GM19467 (cell line): Measurements from ENCODE around the gene VGF.

Experiments used
- ATAC-seq: cut with Tn5 transposase; IDR thresholded peaks from one replicate; pipeline ENCODE4 v1.9.1; 2021; ENCODE audit warnings: mild to moderate bottlenecking, moderate library complexity; ENCODE audit not compliant: unreplicated experiment

VGF gene

GRCh38 chr7:101186194-101186593, 20.8 kb upstream of the VGF start:
- ATAC-seq: no peak

- ATAC-seq: no peak
These were observed 20.0 kb upstream of the VGF start for GRCh38 chr7:101185258-101185839.

GRCh38 chr7:101180130-101180755, 14.9 kb upstream of the VGF start, which contains the start of gene NAT16:
Gene NAT16 (minus strand): TSS chr7:101180293. CDS start chr7:101174807, 5,486 bp downstream.
- no peak for ATAC-seq

GRCh38 chr7:101179713-101180112, 14.3 kb upstream of the VGF start:
- no peak for ATAC-seq

GRCh38 chr7:101179117-101179516, 13.7 kb upstream of the VGF start:
- ATAC-seq: no peak

GRCh38 chr7:101177644-101178043, 12.3 kb upstream of the VGF start:
- ATAC-seq: no peak

- ATAC-seq: no peak
These were observed 10.3 kb upstream of the VGF start for GRCh38 chr7:101175664-101176063.

GRCh38 chr7:101174322-101174854, 9.0 kb upstream of the VGF start:
- ATAC-seq: no peak

- no peak for ATAC-seq
These were observed 8.4 kb upstream of the VGF start for GRCh38 chr7:101173752-101174244.

- ATAC-seq: no peak
These were observed 7.7 kb upstream of the VGF start for GRCh38 chr7:101172854-101173751.

- no peak for ATAC-seq
These were observed 6.9 kb upstream of the VGF start for GRCh38 chr7:101172005-101172853.

- ATAC-seq: no peak
These were observed 6.1 kb upstream of the VGF start for GRCh38 chr7:101171442-101171837.

- no peak for ATAC-seq
These were observed 5.5 kb upstream of the VGF start for GRCh38 chr7:101170617-101171441.

- ATAC-seq: no peak
These were observed 4.6 kb upstream of the VGF start for GRCh38 chr7:101169838-101170551.

- no peak for ATAC-seq
These were observed 3.9 kb upstream of the VGF start for GRCh38 chr7:101169110-101169837.

GRCh38 chr7:101168412-101169049, 3.2 kb upstream of the VGF start:
- ATAC-seq: no peak

- no peak for ATAC-seq
These were observed 2.5 kb upstream of the VGF start for GRCh38 chr7:101167645-101168411.
